Retinal pigment epithelial cell (primary cell): Measurements from ENCODE around the gene TENT5D.
"Not testable (repeated sequence)": the region's sequence is repeated elsewhere in the genome, so short reads cannot be mapped to it uniquely, and the experiment has no call there.

Experiments used
- DNase-seq: peaks from one replicate; pipeline ENCODE4 v3.0.0-alpha.2; 2010; ENCODE audit warnings: low read depth
- H3K4me3 ChIP-seq: 2 replicates; pipeline ENCODE4 v1.5.1; 2011; ENCODE audit warnings: mild to moderate bottlenecking, low read length, control low read depth, moderate library complexity
- TF ChIP-seq, protein P1 (sequence below): conservative IDR thresholded peaks from 2 replicates; pipeline ENCODE4 v1.5.1; 2011; ENCODE audit warnings: low read depth, low read length, control low read depth, inconsistent platforms

Gene TENT5D

DNA sequence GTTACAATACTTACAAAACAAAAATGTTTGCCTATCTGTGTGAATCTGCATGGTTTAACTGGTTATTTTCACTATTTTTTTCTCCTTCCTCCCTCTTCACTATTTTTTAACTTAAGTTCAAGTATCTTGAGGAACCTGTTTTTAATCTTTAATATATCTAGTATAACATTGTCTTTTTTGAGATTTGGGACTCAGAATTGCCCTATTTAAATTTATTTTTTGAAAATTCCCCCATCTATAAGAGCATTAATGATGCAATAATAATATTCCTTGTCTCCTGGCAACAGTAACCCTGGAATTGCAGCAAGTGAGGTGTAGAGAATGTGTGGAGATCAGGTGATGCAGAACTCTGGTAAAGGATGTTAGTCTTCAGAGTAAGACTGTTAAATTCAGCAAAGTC, at the start of gene TENT5D:
Gene TENT5D (plus strand): TSS at position 301 of the 400 bp plus-strand sequence. CDS start 22,093 bp downstream, outside the sequence.
- H3K4me3 ChIP-seq: no peak within 1 kb of the TSS
- TF ChIP-seq, protein P1, sequence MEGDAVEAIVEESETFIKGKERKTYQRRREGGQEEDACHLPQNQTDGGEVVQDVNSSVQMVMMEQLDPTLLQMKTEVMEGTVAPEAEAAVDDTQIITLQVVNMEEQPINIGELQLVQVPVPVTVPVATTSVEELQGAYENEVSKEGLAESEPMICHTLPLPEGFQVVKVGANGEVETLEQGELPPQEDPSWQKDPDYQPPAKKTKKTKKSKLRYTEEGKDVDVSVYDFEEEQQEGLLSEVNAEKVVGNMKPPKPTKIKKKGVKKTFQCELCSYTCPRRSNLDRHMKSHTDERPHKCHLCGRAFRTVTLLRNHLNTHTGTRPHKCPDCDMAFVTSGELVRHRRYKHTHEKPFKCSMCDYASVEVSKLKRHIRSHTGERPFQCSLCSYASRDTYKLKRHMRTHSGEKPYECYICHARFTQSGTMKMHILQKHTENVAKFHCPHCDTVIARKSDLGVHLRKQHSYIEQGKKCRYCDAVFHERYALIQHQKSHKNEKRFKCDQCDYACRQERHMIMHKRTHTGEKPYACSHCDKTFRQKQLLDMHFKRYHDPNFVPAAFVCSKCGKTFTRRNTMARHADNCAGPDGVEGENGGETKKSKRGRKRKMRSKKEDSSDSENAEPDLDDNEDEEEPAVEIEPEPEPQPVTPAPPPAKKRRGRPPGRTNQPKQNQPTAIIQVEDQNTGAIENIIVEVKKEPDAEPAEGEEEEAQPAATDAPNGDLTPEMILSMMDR: no peak
- DNase-seq: no peak

GRCh38 chrX:80385651-80386050, 34.6 kb upstream of the TENT5D start:
- H3K4me3 ChIP-seq, DNase-seq: not testable (repeated sequence)

DNA sequence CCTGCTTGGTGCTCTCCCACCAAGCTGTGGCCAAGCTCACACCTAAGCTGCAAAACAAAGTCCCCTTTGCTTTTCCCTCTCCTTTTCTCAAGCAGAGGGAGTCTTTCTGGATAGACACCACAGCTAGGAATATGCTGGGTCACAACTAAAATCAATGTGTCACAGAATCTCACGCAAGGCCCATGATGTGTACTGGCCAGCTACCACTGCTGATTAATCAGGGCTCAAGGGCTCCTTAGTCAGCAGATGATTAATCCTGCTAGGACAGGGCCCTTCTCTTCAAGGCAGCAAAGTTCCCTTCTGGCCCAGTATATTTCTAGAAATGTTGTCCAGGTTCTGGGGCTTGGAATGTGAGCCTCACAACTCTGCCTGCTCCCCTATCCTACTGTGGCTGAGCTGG, 32.0 kb upstream of the TENT5D start:
- DNase-seq: no peak
- TF ChIP-seq, protein P1: no peak
- H3K4me3 ChIP-seq: no peak overlapping the region

GRCh38 chrX:80412042-80412441, 8.2 kb upstream of the TENT5D start:
- H3K4me3 ChIP-seq: no peak overlapping the region
- no peak for DNase-seq
- TF ChIP-seq, protein P1: no peak

DNA sequence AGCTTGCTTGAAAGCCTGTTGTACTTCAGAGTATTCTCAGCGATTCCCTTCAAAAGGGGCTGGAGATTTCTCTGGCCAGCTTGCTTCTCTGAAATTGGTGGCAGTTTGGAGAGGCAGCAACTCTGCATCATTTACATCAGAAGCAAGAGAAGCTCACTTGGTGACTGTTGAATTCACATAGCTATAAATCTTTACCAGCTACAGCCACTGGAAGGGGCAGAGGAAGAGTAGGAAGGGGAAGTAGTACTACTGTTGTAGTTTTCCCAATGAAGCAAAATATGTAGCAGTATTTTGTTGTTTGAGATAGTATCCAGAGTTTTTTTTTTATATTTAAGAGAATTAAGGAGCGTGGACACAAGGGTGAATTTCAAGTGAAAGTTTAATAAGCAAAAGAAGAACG, 2.8 kb downstream of the TENT5D start:
- TF ChIP-seq, protein P1: no peak
- no peak overlapping the region for H3K4me3 ChIP-seq
- no peak for DNase-seq

GRCh38 chrX:80423744-80424143, 3.5 kb downstream of the TENT5D start:
- TF ChIP-seq, protein P1: no peak
- H3K4me3 ChIP-seq: no peak overlapping the region
- no peak for DNase-seq

- TF ChIP-seq, protein P1: no peak
- DNase-seq: no peak
- no peak overlapping the region for H3K4me3 ChIP-seq
These were observed 10.7 kb downstream of the TENT5D start for GRCh38 chrX:80430826-80431504.
